H4 (cell line): ENCODE results near the gene GPD1. TPM values are rescaled to one million over a fixed set of nuclear protein-coding genes. Genes with fewer than 3 reads are reported as not detected.

Experiments
- DNase-seq: peaks from one replicate; pipeline ENCODE4 v3.0.0-alpha.2; 2015; ENCODE audit warnings: low spot score
- total RNA-seq: library from RNA; depleted of rRNA; stranded (reverse); fragments of >200 nt; shearing (Covaris generic); gene quantifications from 2 replicates; pipeline ENCODE4 v1.2.3, GENCODE V29; 2014; rRNA removed

Gene GPD1
- 0.25 TPM in 1 of 2 replicates, not detected in the other for total RNA-seq

DNA sequence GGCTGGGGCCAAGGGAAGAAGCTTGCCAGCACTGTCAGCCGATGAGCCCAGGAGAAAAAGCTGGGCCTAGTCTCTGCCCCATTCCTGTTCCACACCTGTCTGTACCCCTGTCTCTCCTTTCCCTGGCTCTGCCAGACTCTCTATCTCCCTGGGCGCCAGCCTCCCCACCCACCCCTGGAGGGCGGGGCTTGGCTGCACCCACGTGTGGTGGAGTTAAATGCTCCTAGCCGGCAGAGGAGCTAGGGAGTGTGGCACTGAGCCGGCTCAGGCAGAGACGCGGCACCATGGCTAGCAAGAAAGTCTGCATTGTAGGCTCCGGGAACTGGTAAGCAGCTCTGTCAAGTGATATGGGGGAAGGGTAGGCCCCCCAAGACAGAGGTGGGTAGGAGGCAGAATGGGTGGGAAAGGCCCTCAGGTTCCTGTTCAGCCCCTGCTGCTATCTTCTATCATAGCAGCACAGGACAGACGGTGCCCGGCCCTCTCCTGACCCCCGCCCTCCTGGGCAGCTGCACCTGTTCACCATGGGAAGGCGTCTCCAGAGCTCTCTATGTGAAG, at the start of gene GPD1:
Gene GPD1 (plus strand): TSS at position 242 of the 555 bp plus-strand sequence. CDS start 43 bp downstream, at position 285.
- DNase-seq: peak; percentile 33

- DNase-seq: no peak
These were observed 47.8 kb upstream of the GPD1 start for GRCh38 chr12:50055831-50056638.

DNA sequence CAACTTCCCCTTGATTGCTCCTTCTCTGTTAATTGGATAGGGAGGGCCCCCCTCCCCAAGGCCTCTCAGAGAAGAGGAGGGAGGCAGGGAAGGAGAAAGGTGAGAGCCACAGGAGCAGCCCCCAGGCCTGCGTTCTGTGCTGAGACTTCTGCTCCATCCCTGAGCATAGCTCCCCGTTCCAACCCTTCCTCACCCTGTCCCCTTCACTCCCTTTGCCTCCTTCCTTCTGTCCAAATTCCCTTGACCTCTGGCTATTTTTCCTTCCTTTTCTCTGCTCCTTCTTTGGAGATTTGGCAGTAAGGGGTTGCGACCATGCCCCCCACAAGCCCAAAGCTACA, 47.2 kb upstream of the GPD1 start:
- no peak for DNase-seq

DNA sequence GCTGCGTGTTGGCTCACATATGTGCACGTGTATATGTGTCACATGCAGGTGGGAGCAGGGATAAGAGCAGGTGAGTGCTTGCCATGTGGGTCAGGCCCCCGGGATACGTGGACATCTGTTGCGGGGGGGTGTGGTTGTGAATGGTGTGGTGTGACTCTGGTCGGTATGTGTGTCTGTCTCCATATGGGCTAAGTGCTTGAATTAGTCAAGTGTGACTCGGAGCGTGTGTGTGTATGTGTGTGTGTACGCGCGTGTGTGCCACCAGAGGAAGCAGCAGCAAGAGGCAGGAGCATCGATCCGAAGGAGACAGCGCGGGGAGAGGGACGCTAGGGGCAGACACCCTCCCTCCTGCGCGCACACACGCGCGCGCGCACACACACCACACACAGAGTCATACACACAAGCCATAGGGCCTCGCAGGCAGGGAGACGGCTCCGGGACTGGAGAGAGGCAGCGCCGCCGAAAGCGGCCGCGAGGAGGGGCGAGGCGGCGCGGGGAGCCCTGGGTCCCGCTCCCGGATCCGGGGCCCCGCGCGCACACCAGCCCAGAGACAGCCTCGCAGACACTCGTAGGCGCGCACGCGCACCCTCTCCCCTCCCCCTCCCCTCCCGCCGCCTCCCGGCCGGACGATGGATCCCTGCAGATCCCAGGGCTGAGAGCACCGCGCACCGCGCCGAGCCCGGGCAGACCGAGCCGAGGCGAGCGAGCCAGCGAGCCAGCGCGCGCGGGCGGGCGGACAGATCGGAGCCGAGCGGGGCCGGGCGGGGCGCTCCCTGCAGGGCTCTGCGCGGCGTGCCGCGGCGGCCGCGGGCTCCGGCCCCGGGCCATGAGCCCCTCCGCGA, 46.6 kb upstream of the GPD1 start, which contains the start of gene ASIC1:
Gene ASIC1 (plus strand): TSS at position 597 of the 842 bp plus-strand sequence. CDS start 1,171 bp downstream, outside the sequence.
- DNase-seq: peak; percentile 19

- no peak for DNase-seq
These were observed 45.7 kb upstream of the GPD1 start for GRCh38 chr12:50057896-50058670.

DNA sequence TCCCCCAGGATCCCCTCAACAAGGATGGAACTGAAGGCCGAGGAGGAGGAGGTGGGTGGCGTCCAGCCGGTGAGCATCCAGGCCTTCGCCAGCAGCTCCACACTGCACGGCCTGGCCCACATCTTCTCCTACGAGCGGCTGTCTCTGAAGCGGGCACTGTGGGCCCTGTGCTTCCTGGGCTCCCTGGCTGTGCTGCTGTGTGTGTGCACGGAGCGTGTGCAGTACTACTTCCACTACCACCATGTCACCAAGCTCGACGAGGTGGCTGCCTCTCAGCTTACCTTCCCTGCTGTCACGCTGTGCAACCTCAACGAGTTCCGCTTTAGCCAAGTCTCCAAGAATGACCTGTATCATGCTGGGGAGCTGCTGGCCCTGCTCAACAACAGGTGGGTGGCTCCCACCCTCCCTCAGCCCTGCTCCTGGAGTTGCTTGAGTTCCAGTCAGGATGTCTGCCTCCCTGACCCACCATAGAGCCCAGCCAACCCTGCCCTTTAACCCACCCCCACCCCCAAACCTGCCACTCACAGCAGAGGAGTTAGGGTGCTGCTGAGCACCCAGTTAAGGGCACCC, 45.0 kb upstream of the GPD1 start:
- no peak for DNase-seq

GRCh38 chr12:50059440-50060119, 44.2 kb upstream of the GPD1 start:
- DNase-seq: no peak

GRCh38 chr12:50060120-50060468, 43.7 kb upstream of the GPD1 start:
- no peak for DNase-seq

DNA sequence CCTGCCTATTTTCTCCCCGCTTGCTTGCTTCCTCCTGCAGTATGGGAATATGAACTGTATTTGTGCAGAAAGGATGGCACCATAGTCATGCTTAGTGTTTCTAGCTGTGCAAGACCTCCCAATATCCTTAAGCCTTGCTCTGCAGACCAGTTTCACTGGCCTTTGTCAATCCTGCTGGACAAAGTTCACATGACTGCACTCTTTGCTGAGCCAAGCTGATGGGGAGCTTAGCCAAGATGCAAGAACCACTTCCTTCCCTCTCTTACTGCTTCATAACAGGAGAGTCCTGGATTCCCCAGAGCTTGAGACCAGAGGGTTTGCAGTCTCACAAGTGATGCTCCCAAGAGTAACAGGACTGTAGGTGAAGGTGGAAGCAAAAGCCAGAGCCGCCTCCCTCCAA, 42.6 kb upstream of the GPD1 start:
- DNase-seq: no peak

DNA sequence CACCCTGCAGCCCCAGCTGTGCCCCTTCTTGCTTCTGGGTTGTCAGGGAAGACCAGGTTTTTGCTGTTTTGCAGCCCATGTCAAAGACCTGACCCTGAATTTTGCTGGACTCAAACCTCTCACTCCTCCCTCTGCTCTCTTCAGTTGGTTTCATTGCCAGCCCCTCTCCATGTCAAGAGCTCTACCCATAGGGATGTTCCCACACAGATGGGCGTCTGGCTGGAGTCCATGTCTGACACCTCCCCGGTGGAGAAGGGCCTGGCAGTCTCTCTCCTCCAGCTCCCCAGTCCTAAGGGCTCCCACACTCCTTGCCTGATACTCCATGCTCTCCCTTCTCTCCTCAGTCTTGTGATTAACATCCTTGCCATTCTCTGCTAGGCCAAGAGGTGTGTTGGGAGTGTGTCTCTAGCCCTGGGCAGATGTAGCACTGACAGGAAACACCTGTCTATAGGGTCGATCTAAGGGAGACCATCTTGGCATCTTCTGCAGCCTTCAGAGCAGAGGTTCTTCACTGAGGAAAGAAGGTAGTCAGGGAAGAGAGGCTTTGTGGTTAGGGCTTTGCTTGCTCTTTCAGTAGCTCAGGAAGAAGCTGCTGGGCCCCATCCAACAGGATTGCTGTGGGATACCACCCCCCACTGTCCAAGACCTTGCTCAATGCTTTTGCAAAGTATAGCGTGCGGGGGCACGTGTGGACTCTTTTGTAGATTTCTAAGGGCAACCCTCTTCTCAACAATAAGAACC, 41.7 kb upstream of the GPD1 start:
- no peak for DNase-seq

DNA sequence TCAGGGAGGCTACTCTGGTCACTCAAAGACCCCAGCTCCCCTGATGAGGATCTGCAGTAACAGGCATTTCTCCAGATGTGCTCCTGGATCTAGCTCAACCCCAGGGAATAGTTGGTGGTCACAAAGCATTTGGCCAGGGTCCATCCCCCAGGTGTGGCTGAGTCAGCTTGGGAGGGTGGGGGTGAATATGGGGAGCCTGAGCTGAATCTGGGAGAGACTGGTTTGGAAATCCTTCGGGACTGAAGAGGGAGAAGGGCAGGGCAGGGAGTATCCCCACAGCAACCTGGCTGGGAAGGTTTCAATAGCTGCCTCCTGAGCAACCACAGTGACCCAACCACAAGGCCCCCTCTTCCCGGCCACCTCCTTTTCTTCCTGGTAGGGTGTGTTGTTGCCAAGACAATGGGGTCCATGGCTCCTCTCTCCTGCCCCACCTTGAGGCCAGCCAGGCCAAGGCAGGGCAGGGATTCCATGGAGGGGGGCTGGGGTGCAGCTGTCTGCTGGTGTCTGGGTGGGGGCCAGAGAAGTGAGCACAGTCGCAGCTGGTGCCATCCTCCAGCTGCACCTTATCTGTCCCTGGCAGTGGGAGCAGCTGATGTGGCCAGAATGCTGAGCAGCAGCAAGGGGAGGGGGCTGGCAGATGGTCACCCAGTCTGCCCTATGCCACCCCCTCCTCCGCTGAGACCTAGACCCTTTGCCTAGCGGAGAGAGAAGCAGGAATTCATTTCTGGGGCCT, 40.9 kb upstream of the GPD1 start:
- DNase-seq: no peak

DNA sequence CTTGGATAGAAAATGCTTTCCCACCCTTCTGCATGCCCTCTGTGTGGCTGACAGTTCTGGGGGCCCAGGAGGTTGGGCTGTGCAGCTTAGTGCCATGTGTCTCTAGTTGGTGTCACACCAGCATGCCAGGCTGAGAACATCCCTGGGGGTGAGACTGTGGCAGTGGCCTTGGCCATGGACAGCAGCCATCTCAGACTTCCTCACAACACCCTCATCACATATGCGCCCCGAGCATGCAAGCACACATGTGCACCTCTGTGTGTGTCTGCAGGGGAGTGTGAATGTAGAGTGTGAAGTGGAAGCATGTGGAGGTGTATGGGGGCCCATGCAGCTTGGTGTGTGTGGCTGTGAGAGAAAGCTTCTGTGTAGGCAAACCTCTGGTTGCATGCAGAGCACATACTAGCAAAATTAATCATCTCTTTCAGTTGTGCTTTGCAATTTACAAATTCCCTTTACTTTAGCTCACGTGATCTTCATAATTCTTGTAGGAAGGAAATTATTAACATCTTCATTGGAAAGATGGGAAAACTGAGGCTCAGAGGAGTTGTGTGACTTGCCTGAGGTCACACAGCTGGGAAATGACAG, 38.0 kb upstream of the GPD1 start:
- no peak for DNase-seq

- DNase-seq: peak; percentile 54
These were observed 37.4 kb upstream of the GPD1 start for GRCh38 chr12:50066402-50066801.

- no peak for DNase-seq
These were observed 34.7 kb upstream of the GPD1 start for GRCh38 chr12:50069069-50069468.

- no peak for DNase-seq
These were observed 34.3 kb upstream of the GPD1 start for GRCh38 chr12:50069539-50069938.

DNA sequence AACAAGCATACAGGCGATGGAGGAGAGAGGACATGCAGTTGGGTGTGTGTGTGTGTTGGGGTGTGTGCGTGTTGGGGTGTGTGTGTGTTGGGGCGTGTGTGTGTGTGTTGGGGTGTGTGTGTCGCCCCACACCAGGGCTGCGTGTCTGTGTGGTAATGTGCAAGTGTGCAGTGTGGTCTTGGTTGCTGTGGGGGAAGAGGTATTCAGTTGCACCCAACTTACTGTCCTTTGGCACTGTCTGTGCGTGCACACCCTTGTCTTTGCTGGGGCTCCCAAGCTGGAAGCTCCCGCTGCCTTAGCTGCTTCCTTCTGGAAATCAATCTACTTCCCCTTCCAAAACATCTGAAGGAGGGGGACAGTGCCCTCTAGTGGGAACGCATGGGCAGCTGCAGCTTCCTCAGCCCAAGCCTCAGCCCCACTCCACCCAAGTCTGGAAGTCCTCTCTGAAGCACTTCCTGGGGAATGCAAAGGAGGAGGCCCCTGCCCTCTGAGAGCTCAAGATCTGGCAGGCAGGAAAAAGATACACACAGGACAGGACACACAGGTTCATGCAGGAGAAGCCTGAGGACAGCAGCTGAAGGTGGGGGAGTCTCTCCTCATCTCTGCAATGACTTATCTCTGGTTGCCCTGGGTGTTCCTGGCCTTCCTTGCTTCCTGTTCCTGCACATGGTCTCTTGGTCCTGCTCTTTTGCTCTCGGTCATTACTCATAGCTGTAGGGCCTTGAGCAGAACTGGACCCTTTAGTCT, 33.3 kb upstream of the GPD1 start:
- peak; percentile 75 for DNase-seq

DNA sequence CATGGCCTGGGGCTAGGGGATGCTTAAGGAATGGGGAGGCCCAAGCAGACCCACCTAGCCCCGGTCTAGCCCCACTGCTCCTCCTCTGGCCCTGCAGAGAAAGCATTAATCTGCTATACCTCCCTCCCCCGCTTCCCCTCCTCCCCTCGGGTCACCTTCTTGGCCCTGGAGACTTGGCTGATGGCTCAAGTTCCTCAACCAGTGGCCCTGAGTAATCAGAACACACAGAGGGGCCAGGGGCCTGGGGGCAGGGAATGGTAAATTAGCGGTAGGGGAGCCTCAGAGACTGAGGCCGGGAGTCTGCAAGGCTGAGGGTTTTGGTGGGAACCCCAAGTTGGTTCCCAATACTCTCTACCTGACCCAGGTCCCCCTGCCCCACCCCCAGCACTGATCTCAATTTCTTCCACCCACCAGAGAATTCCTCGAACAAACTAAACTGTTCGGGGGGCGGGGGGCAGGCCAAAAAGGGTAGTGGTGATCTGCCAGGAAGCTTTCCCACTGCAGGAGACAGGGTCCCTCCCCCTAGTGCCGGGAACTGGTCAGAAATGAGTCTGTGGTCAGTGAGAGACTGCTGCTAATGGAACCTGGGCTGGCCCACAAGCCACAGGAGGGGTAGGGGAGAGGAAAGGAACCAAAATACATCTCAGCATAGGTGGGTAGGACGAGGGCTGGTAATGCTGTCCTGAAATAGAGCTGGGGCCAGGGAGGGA, 31.5 kb upstream of the GPD1 start:
- DNase-seq: no peak

- no peak for DNase-seq
These were observed 30.6 kb upstream of the GPD1 start for GRCh38 chr12:50073206-50073605.
